Measurements from ENCODE around the gene PTPRN2. TPM values are rescaled to one million over a fixed set of nuclear protein-coding genes. Genes with fewer than 3 reads are reported as not detected.

PTPRN2 gene
- total RNA-seq, 1 experiment from 2014 or later, result 0.11 TPM

- Histone ChIP-seq H3K4me3 (ENCODE audit: low read depth, low read length, poor library complexity, severe bottlenecking) (no peak overlapping the region), H3K4me1 (ENCODE audit: insufficient read depth, low read length, poor library complexity, severe bottlenecking) (no peaks in the 10 kb centered on the region), H3K27me3 (replicated peaks; ENCODE audit: insufficient read depth, low read depth, low read length, poor library complexity) (no peaks in the 10 kb centered on the region), H3K27ac (ENCODE audit: low read depth, low read length, poor library complexity, severe bottlenecking) (no peak overlapping the region), H3K36me3 (ENCODE audit: insufficient read depth, low read length, poor library complexity, severe bottlenecking) (no peaks in the 10 kb centered on the region), H3K9me3 (ENCODE audit: low read depth, low read length, poor library complexity, severe bottlenecking) (peaks cover 23% of the 10 kb centered on the region)
- intact Hi-C loops (cut with micrococcal nuclease; ENCODE audit: unreplicated experiment), result no loop called here
- ChIA-PET CTCF (no interaction called here), POLR2A (ENCODE audit: low non-redundant PET) (no interaction called here)
- TF ChIP-seq CTCF (conservative IDR thresholded peaks at IDR 0.05; ENCODE audit: low read depth, low read length), result no peak
- TF ChIP-seq EZH2 (IDR thresholded peaks at IDR 0.05; ENCODE audit: borderline replicate concordance, low read depth, low read length, poor library complexity, severe bottlenecking), result no peak
- BruUV-seq (replicated peaks), result no TSS peak
- DNase-seq (ENCODE audit: low spot score), result no peak
Measured at GRCh38 chr7:158174947-158175346, 412.7 kb downstream of the PTPRN2 start.

GRCh38 chr7:158167373-158167772 lies 420.2 kb downstream of the PTPRN2 start:
- ChIA-PET CTCF (no interaction called here), POLR2A (ENCODE audit: low non-redundant PET) (no interaction called here)
- no TSS peak for BruUV-seq (replicated peaks)
- DNase-seq (ENCODE audit: low spot score), result no peak
- H3K9me3 ChIP-seq (ENCODE audit: low read depth, low read length, poor library complexity, severe bottlenecking), result no peaks in the 10 kb centered on the region
- H3K4me1 ChIP-seq (ENCODE audit: insufficient read depth, low read length, poor library complexity, severe bottlenecking), result no peaks in the 10 kb centered on the region
- H3K36me3 ChIP-seq (ENCODE audit: insufficient read depth, low read length, poor library complexity, severe bottlenecking), result no peaks in the 10 kb centered on the region
- no peak for TF ChIP-seq EZH2 (IDR thresholded peaks at IDR 0.05; ENCODE audit: borderline replicate concordance, low read depth, low read length, poor library complexity, severe bottlenecking)
- TF ChIP-seq CTCF (conservative IDR thresholded peaks at IDR 0.05; ENCODE audit: low read depth, low read length), result no peak
- intact Hi-C loops (cut with micrococcal nuclease; ENCODE audit: unreplicated experiment), result no loop called here
- H3K4me3 ChIP-seq (ENCODE audit: low read depth, low read length, poor library complexity, severe bottlenecking), result no peak overlapping the region
- no peak overlapping the region for H3K27ac ChIP-seq (ENCODE audit: low read depth, low read length, poor library complexity, severe bottlenecking)
- H3K27me3 ChIP-seq (replicated peaks; ENCODE audit: insufficient read depth, low read depth, low read length, poor library complexity), result no peaks in the 10 kb centered on the region

GRCh38 chr7:158166386-158167340 lies 421.0 kb downstream of the PTPRN2 start:
- POLR2A ChIA-PET (ENCODE audit: low non-redundant PET), result no interaction called here
- no TSS peak for BruUV-seq (replicated peaks)
- CTCF ChIA-PET, result no interaction called here
- Histone ChIP-seq H3K27me3 (replicated peaks; ENCODE audit: insufficient read depth, low read depth, low read length, poor library complexity) (no peaks in the 10 kb centered on the region), H3K4me3 (ENCODE audit: low read depth, low read length, poor library complexity, severe bottlenecking) (no peak overlapping the region), H3K36me3 (ENCODE audit: insufficient read depth, low read length, poor library complexity, severe bottlenecking) (no peaks in the 10 kb centered on the region), H3K4me1 (ENCODE audit: insufficient read depth, low read length, poor library complexity, severe bottlenecking) (no peaks in the 10 kb centered on the region), H3K27ac (ENCODE audit: low read depth, low read length, poor library complexity, severe bottlenecking) (no peak overlapping the region), H3K9me3 (ENCODE audit: low read depth, low read length, poor library complexity, severe bottlenecking) (peaks cover 4% of the 10 kb centered on the region)
- intact Hi-C loops (cut with micrococcal nuclease; ENCODE audit: unreplicated experiment), result no loop called here
- DNase-seq (ENCODE audit: low spot score), result no peak
- TF ChIP-seq EZH2 (IDR thresholded peaks at IDR 0.05; ENCODE audit: borderline replicate concordance, low read depth, low read length, poor library complexity, severe bottlenecking), result no peak
- TF ChIP-seq CTCF (conservative IDR thresholded peaks at IDR 0.05; ENCODE audit: low read depth, low read length), result no peak

Data from A673 (cell line).